Erythroblast (primary cell): ENCODE measurements around the gene KIDINS220.

Experiments used
- GATA1 ChIP-seq: IDR thresholded peaks from 2 replicates; pipeline ENCODE4 v1.6.1; 2011; ENCODE audit warnings: low read depth, mild to moderate bottlenecking, control low read depth, low read length, moderate library complexity
- POLR2A ChIP-seq: IDR thresholded peaks from 2 replicates; pipeline ENCODE4 v1.6.1; 2011; ENCODE audit warnings: mild to moderate bottlenecking, low read length

DNA sequence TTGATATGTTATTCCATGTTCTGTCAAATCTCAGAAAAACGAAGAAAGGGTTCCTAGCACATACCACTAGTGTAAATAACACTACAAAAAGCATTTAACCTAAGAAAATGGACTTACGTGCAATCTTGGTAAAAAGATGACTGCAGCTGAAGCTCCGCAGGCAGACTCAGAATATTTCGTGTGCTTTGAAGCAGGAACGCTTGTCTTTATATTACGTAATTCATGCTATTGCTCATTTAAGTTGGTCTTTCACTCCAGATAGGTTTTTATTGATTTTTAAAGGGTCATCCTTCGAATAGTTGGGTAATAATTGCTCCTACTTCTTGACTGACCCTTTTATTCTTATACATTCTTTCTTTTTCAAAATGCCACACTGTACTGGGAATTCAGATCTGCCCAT lies 111.6 kb downstream of the KIDINS220 start:
- TF ChIP-seq POLR2A, result no peak
- TF ChIP-seq GATA1, result no peak
